SK-N-SH (cell line): ENCODE data around the gene TFCP2.

Experiments
- CTCF ChIP-seq: fragments of 200-600 bp; sonication (generic); IDR thresholded peaks from 2 replicates; pipeline ENCODE4 v1.6.1; 2017; ENCODE audit warnings: antibody characterized with exemption, mild to moderate bottlenecking, moderate library complexity
- FOXM1 ChIP-seq: IDR thresholded peaks from 2 replicates; pipeline ENCODE4 v1.4.0; 2012; ENCODE audit warnings: low read depth, mild to moderate bottlenecking
- JUND ChIP-seq: IDR thresholded peaks from 2 replicates; pipeline ENCODE4 v1.4.0; 2012
- SIN3A ChIP-seq: IDR thresholded peaks from 2 replicates; pipeline ENCODE4 v1.6.1; 2012; ENCODE audit warnings: low read depth, mild to moderate bottlenecking, low read length, moderate library complexity, borderline replicate concordance

- TF ChIP-seq CTCF (no peak), SIN3A (no peak), FOXM1 (no peak), JUND (no peak)
These were observed 117.9 kb downstream of the TFCP2 start for GRCh38 chr12:51055060-51055459.
